HEK293 (cell line): ENCODE measurements around the gene ASCL2.

ENCODE experiments used
- CTCF ChIA-PET: fragments of 350-600 bp; formaldehyde crosslinking; extraction: SDS; loops from one replicate; lab custom pipeline; 2021; ENCODE audit warnings: antibody characterized with exemption; lab: Yijun Ruan, JAX
- POLR2A ChIA-PET: fragments of 300-600 bp; formaldehyde crosslinking; extraction: SDS; loops from one replicate; lab custom pipeline; 2020; ENCODE audit warnings: antibody characterized with exemption, inconsistent platforms; lab: Yijun Ruan, JAX
- H3K27ac ChIP-seq: fragments of 200-500 bp; sonication (Bioruptor generic); 2 replicates; pipeline ENCODE4 v1.5.1; 2014; ENCODE audit warnings: low read depth, low read length, control low read depth, inconsistent platforms; ENCODE audit errors: extremely low read depth
- H3K36me3 ChIP-seq, 2 experiments: fragments of 200-500 bp in 1 of 2; sonication (Bioruptor generic) in 1 of 2; 1 replicate in 1 of 2; 2 replicates in 1 of 2; pipeline ENCODE4 v1.5.1; 2014 to 2017; ENCODE audit warnings: inconsistent platforms in 2 of 2, low read length in 2 of 2; ENCODE audit not compliant: control insufficient read depth in 2 of 2, insufficient read depth in 1 of 2
- H3K4me1 ChIP-seq: fragments of 200-500 bp; sonication (Bioruptor generic); 2 replicates; pipeline ENCODE4 v1.5.1; 2014; ENCODE audit warnings: mild to moderate bottlenecking, low read length, inconsistent platforms; ENCODE audit not compliant: control insufficient read depth, insufficient read depth
- H3K4me3 ChIP-seq: 2 replicates; pipeline ENCODE4 v1.5.1; 2011; ENCODE audit warnings: low read depth, mild to moderate bottlenecking, control low read depth, low read length, moderate library complexity
- H3K9me3 ChIP-seq: fragments of 200-500 bp; sonication (Bioruptor generic); 2 replicates; pipeline ENCODE4 v1.5.1; 2014; ENCODE audit warnings: low read depth, low read length, inconsistent platforms; ENCODE audit not compliant: control insufficient read depth, insufficient read depth
- HOXA7 ChIP-seq: sonication (generic); formaldehyde crosslinking; IDR thresholded peaks from 2 replicates; pipeline ENCODE4 v1.8.1; 2022; ENCODE audit warnings: missing genetic modification reagents, borderline replicate concordance
- HOXD13 ChIP-seq: sonication (generic); formaldehyde crosslinking; IDR thresholded peaks from 2 replicates; pipeline ENCODE4 v1.8.0; 2022; ENCODE audit warnings: missing genetic modification reagents, borderline replicate concordance
- KLF17 ChIP-seq: fragments of 450-650 bp; formaldehyde crosslinking; IDR thresholded peaks from 2 replicates; pipeline ENCODE4 v1.5.1; 2016; ENCODE audit warnings: missing biosample characterization, missing genetic modification characterization
- PRDM4 ChIP-seq: fragments of 450-650 bp; formaldehyde crosslinking; IDR thresholded peaks from 2 replicates; pipeline ENCODE4 v1.5.1; 2017; ENCODE audit warnings: missing biosample characterization, missing genetic modification characterization
- REST ChIP-seq: fragments of 450-650 bp; formaldehyde crosslinking; IDR thresholded peaks from 2 replicates; pipeline ENCODE4 v1.5.1; 2016; ENCODE audit warnings: missing biosample characterization, missing genetic modification characterization
- ZBTB21 ChIP-seq: fragments of 450-650 bp; formaldehyde crosslinking; IDR thresholded peaks from 2 replicates; pipeline ENCODE4 v1.5.1; 2017; ENCODE audit warnings: missing biosample characterization, missing genetic modification characterization
- ZNF132 ChIP-seq: fragments of 450-650 bp; formaldehyde crosslinking; IDR thresholded peaks from 2 replicates; pipeline ENCODE4 v1.5.1; 2017; ENCODE audit warnings: missing biosample characterization, missing genetic modification characterization, borderline replicate concordance
- ZNF16 ChIP-seq: fragments of 450-650 bp; formaldehyde crosslinking; IDR thresholded peaks from 2 replicates; pipeline ENCODE4 v1.5.1; 2016; ENCODE audit warnings: low read depth, missing biosample characterization, missing genetic modification characterization
- ZNF26 ChIP-seq: fragments of 450-650 bp; formaldehyde crosslinking; IDR thresholded peaks from 2 replicates; pipeline ENCODE4 v1.5.1; 2016; ENCODE audit warnings: missing biosample characterization, missing genetic modification characterization
- ZNF324 ChIP-seq: fragments of 450-650 bp; formaldehyde crosslinking; IDR thresholded peaks from 2 replicates; pipeline ENCODE4 v1.5.1; 2016; ENCODE audit warnings: missing biosample characterization, missing genetic modification characterization
- ZNF335 ChIP-seq: fragments of 450-650 bp; formaldehyde crosslinking; conservative IDR thresholded peaks from 2 replicates; pipeline ENCODE4 v1.5.1; 2016; ENCODE audit warnings: missing biosample characterization, missing genetic modification characterization
- ZNF341 ChIP-seq: fragments of 450-650 bp; formaldehyde crosslinking; IDR thresholded peaks from 2 replicates; pipeline ENCODE4; 2016; ENCODE audit warnings: low read depth, missing biosample characterization, missing genetic modification characterization
- ZNF426 ChIP-seq: fragments of 450-650 bp; formaldehyde crosslinking; IDR thresholded peaks from 2 replicates; pipeline ENCODE4 v1.5.1; 2017; ENCODE audit warnings: missing biosample characterization, missing genetic modification characterization, mild to moderate bottlenecking, inconsistent platforms, moderate library complexity
- ZNF449 ChIP-seq: fragments of 450-650 bp; formaldehyde crosslinking; IDR thresholded peaks from 2 replicates; pipeline ENCODE4 v1.5.1; 2017; ENCODE audit warnings: missing biosample characterization, mild to moderate bottlenecking, missing genetic modification characterization, moderate library complexity
- ZNF549 ChIP-seq: fragments of 450-650 bp; IDR thresholded peaks from 2 replicates; pipeline ENCODE4 v1.5.1; 2018; ENCODE audit warnings: missing biosample characterization, missing genetic modification characterization, mild to moderate bottlenecking, inconsistent platforms, moderate library complexity
- ZNF830 ChIP-seq: fragments of 450-650 bp; IDR thresholded peaks from 2 replicates; pipeline ENCODE4 v1.5.0; 2018; ENCODE audit warnings: missing biosample characterization, missing genetic modification characterization, low read depth, mild to moderate bottlenecking, moderate library complexity
- ZNF837 ChIP-seq: fragments of 450-650 bp; formaldehyde crosslinking; IDR thresholded peaks from 2 replicates; pipeline ENCODE4 v1.5.1; 2016; ENCODE audit warnings: missing biosample characterization, missing genetic modification characterization

Gene ASCL2

GRCh38 chr11:2314136-2314524, 43.7 kb upstream of the ASCL2 start:
- no peaks in the 10 kb centered on the region for H3K9me3 ChIP-seq
- H3K4me3 ChIP-seq, result no peak overlapping the region
- H3K36me3 ChIP-seq, result no peaks in the 10 kb centered on the region
- no peak overlapping the region for H3K27ac ChIP-seq
- H3K4me1 ChIP-seq, result peaks cover 2% of the 10 kb centered on the region; the same call in 1 of the 2 replicates
- ChIA-PET POLR2A (no interaction called here), CTCF (interaction anchor here (0.7 to 6.8 kb wide), 3 partner anchors 9 to 217 kb away, joined by 3 to 47 read pairs (median 6); no protein-coding TSS in a partner anchor)
- no peak for TF ChIP-seq KLF17
- no peak for TF ChIP-seq ZNF426 (tag by site-specific recombination)
- no peak for TF ChIP-seq HOXD13 (CRISPR knock-in tag)
- TF ChIP-seq ZNF16, result no peak
- no peak for TF ChIP-seq ZNF335

- ChIA-PET POLR2A (no interaction called here), CTCF (interaction anchor here (0.7 to 6.8 kb wide), 4 partner anchors 8 to 436 kb away, joined by 3 to 47 read pairs (median 6); no protein-coding TSS in a partner anchor)
- TF ChIP-seq ZNF341 (tag by site-specific recombination) (no peak), ZNF16 (no peak), ZNF549 (tag by site-specific recombination) (no peak)
- H3K27ac ChIP-seq, result no peak overlapping the region
- peaks cover 2% of the 10 kb centered on the region; the same call in 1 of the 2 replicates for H3K4me1 ChIP-seq
- H3K9me3 ChIP-seq, result no peaks in the 10 kb centered on the region
- H3K4me3 ChIP-seq, result no peak overlapping the region
- H3K36me3 ChIP-seq, result no peaks in the 10 kb centered on the region
Observed at GRCh38 chr11:2313051-2313951, 42.9 kb upstream of the ASCL2 start.

- CTCF ChIA-PET, result interaction anchor here (0.7 to 6.8 kb wide), 3 partner anchors 9 to 437 kb away, joined by 3 to 47 read pairs (median 7); no protein-coding TSS in a partner anchor
- Histone ChIP-seq H3K27ac (no peak overlapping the region), H3K9me3 (no peaks in the 10 kb centered on the region), H3K4me3 (no peak overlapping the region), H3K4me1 (peaks cover 2% of the 10 kb centered on the region; the same call in 1 of the 2 replicates), H3K36me3 (no peaks in the 10 kb centered on the region)
- POLR2A ChIA-PET, result interaction anchor here (1.4 to 1.6 kb wide), 2 partner anchors 66 to 88 kb away, joined by 3 to 6 read pairs; partner anchors contain the start of gene TSSC4
- no peak for TF ChIP-seq ZNF830 (tag by site-specific recombination)
- TF ChIP-seq ZNF449 (tag by site-specific recombination), result no peak
- TF ChIP-seq ZNF837, result no peak
- no peak for TF ChIP-seq HOXA7 (CRISPR knock-in tag)
- TF ChIP-seq ZNF324 (tag by site-specific recombination), result no peak
- no peak for TF ChIP-seq ZNF26 (tag by site-specific recombination)
- no peak for TF ChIP-seq PRDM4 (tag by site-specific recombination)
- no peak for TF ChIP-seq ZBTB21 (tag by site-specific recombination)
- no peak for TF ChIP-seq ZNF132 (tag by site-specific recombination)
- no peak for TF ChIP-seq REST (tag by site-specific recombination)
Observed at GRCh38 chr11:2312232-2313042, 42.0 kb upstream of the ASCL2 start.
